NCI-H1092 (cell line): ENCODE results near the gene PCDH9.
A peak's percentile ranks its signal among the peaks of the same experiment; 100 is the strongest.
"Not testable (repeated sequence)": the region's sequence is repeated elsewhere in the genome, so short reads cannot be mapped to it uniquely, and the experiment has no call there.

Experiments used
- DNase-seq: peaks from one replicate; lab custom pipeline; 2025; lab: John Stamatoyannopoulos, UW

The PCDH9 gene

DNA sequence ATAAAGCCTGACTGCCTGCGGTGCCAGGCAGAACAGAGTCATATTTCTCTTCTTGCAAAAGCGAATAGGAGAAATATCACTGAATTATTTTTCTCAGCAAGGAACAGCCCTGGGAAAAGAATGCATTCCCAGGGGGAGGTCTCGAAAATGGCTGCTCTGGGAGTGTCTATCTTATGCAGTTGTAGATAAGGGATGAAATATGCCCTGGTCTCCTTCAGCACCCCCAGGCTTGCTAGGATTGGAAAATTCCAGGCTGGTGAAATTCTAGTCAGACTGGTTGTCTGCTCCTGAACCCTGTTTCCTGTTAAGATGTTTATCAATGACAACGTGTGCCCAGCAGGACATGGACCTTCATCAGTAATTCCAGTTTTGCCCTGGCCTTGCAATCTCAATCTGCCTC lies 469.5 kb downstream of the PCDH9 start:
- DNase-seq: not testable (repeated sequence)

DNA sequence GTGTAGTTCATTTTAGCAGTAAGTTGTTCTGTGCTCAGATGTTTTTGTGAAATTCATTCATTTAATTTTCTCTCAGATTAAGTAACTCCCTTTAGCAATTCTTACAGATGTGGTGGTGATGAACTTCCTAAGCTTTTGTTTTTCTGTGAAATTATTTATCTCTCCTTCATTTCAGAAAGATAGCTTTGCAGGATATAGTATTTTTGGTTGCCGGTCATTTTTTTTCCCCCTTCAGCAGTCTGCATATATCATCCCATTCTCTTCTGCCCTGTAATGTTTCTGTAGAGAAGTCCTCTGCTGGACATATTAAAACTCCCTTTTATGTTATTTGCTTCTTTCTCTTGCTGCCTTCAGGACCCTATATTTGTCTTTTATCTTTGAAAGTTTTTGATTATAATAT lies 470.2 kb downstream of the PCDH9 start:
- no peak for DNase-seq

DNA sequence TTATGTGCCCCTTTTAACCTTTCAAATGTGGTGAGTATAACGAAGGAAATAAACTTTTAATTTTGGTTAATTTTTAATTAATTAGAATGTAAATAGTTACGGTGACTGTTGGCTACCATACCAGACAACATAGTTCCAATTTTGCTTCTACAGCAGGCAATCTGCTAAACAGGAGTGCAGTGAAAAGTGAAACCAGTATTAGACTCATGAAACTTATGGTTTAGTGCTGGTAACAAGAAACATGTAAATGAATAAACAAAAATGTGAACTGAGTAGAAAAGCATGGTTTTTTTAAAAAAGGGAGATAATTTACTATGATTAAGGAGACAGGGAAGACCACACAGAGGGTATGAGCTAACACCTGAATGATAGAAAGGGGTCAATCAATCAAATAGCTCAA lies 478.4 kb downstream of the PCDH9 start:
- DNase-seq: no peak

DNA sequence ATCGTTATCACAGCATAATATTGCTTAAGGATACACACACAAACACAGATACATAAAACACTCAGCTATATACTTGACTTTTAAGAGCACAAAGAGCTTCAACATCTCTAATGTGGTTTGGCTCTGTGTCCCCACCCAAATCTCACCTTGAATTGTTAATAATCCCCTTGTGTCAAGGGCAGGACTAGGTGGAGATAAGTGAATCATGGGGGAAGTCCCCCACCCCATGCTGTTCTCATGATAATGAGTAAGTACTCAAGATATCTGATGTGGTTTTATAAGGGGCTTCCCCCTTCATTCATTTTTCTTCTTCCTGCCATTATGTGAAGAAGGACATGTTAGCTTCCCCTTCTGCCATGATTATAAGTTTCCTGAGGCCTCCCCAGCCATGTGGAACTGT lies 481.4 kb downstream of the PCDH9 start:
- DNase-seq: no peak

DNA sequence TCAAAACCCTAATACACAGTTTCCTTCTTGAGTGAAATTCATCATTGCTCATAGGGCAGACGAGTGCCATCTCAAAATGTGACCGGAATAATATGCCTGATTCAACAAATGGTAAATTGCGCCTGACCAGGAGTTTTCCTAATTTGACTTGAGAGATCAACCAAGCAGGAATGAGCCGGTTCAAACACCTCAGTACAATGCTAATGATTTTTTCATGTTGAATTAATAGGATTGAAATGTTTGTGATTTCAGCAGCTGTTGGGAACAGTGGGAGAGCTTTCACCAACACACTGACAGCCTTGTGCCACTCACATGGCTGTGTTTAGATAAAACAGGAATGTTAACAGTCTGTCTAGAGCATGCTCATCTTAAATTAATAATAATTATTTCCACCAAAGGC lies 484.8 kb downstream of the PCDH9 start:
- no peak for DNase-seq

DNA sequence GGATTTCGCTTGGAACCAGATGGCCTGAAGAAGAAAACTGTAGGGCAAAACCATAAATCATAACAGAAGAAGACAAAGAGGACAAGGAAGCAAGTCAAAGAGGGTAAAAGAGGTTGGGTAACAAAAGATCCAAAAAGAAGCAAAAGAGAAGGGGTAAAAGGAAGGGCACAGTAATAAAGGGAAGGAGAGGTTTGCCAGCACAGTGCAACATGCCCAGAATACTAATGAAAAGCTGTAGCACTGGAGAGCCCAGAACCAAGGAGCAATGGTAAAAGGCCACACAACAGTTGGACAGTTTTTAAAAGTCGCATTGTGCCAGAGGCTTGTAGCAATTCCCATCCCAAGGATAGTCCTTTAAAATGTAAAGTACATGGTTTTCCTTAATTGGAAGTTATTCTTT lies 506.6 kb downstream of the PCDH9 start:
- no peak for DNase-seq

DNA sequence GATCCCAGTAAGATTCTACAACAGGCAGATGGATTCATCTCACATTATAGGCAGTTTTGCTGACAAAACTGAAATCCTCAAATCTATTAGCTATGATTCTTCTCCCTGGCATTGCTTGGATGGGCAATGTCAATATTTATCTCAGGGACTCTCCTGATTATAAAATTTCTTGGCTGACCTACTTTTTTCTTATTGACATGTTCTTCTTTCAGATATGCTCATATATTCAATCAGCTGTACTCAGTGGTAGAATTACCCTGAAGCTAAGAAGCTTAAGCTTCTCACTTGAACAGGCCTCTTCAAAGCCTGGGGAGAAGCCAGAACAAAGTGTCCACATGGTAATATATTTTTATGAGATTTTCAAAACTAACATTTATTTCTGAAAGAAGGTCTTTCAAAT lies 513.6 kb downstream of the PCDH9 start:
- DNase-seq: no peak

DNA sequence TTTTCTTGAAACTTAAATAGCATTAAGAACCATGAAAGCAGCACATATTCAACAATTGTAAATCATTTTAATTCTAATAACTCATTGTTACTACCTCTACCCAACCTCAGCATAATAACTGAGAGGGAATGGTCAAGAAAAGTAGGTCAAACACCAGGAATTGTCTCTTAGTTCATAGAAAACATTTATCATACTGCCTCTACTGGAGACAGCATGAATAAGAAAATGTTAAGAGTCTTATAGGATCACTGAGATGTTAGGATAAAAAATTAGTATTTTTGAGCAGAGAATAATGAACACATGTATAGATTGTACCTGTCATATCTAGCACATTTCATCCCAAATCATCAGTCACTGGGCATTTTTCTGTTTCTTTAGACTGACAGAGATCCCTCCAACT lies 515.3 kb downstream of the PCDH9 start:
- no peak for DNase-seq

DNA sequence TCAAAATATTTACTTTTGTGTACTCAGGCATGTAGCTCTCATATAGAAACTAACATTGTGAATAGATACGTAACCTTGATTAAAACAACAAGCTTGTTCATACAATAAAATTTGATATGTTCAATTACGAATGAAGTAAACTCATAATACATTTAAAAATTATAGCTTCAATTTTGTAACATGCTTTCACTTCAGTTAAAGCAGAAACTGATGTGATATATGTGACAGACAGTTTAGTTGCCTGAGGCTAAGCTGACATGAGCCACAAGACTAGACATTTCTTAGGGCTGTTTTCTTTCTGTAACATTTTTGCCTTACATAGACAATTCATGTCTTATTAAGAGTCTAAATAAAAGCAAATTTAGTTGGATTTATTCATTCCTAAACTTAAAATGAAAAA lies 526.0 kb downstream of the PCDH9 start:
- DNase-seq: no peak

DNA sequence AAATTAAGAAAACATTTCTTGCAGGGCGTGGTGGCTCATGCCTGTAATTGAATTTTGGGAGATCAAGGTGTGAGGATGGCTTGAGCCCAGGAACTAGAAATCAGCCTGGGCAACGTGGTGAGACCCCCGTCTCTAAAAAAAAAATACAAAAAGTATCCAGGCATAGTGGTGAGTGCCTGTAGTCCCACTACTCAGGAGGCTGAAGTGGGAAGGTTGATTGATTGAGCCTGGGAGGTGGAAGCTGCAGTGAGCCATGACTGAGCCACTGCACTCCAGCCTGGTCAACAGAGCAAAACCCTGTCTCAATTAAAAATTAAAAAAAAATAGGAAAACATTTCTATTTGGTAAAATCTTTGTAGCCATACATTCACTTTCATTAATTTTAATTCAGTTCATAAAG lies 526.5 kb downstream of the PCDH9 start:
- DNase-seq: no peak

DNA sequence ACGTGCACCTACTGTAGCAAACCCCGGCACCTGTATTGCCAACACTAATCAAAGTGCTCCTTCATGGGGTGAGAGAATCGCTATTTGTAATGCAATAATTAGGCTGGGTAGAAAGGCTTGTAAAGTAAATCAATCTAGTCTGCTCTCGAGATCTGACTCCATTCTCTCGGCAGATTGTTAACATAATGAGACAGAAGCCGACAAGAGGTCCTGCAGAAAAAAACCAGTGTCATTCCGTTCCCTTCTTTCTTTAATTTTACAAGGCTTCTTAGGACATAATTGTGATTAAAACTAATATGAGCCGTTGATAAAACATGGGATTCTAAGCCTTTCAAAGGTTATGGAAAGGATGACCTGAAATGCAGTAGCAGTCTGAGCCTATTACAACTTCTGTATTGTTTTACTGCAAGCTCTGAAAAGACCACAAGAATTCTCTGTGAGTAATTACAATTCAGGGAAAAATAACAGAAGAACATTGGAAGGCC lies 530.0 kb downstream of the PCDH9 start:
- no peak for DNase-seq

DNA sequence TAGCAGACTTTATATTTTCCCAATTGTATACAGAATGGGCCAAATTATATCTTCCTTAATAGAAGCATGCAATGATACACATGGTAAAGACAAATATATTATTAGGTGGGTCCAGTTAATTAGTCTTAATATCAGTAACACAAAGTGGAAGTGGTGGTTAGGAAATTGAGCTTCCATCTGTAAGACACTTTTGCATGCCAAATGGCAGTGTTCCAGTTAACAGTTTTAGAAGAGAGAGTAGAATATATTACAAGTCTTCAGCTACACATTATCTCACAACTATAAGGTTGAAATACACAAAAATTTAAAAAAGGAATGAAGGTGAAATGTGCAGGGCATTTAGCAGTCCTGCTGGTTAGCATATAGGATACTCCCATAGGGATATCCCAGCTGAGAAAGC lies 536.5 kb downstream of the PCDH9 start:
- DNase-seq: no peak

DNA sequence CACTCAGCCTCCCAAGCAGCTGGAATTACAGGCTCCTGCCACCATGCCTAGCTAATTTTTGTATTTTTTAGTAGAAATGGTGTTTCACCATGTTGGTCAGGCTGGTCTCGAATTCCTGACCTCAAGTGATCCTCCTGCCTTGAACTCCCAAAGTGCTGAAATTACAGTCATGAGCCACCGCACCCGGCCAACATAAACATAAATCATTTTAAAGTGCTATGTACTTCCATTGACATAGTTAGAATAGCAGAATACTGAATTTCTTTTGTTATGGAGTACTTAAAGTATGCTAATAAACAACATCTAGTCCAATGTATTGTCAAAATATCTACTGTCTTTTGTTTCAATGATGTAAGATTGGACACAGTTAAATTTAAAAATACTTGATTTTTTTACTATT lies 539.0 kb downstream of the PCDH9 start:
- no peak for DNase-seq

DNA sequence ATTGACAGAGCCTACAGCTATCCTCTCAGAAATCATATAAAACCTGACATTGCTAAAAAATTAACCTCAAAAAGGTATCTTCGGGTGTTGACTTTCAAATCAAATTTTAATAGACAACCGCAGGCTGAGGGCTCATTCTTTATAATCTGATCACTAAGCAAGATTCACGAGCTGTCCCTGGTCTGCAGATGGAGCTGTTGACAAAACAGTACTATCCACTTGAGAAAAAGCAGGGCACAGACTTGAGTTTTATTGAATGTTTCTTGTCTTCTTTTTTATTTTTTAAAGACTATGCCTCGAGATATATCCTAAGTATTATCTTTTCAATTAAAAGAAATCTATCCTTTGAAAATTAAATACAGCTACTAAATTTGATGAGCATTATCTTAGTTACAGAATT lies 540.5 kb downstream of the PCDH9 start:
- DNase-seq: peak; percentile 39

DNA sequence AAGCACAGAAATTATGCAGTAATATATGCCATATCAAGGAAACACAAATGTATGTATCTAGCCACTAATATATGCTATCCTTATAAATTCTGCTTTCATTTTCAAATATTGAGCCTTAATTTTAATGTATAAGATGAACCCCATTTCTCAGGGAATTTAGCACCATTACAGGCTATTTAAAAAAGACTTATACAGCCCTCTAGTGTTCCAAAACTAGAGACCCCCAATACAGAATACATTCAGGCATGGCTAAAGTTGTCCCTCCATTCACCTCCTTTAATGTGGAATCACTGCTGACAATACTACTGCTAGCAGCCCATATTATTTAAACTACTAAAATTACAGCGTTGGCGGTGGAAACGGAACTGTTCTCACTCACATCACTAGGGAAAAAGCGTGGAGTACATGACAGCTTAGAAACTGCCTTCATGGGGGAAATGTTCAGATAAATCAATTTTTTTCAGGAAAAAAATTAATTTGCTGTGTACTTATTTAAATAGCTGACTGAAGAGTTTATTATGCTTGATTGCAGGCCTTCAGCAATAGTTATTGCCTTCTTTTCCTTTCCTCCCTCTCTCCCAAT lies 541.0 kb downstream of the PCDH9 start:
- DNase-seq: peak; percentile 16

DNA sequence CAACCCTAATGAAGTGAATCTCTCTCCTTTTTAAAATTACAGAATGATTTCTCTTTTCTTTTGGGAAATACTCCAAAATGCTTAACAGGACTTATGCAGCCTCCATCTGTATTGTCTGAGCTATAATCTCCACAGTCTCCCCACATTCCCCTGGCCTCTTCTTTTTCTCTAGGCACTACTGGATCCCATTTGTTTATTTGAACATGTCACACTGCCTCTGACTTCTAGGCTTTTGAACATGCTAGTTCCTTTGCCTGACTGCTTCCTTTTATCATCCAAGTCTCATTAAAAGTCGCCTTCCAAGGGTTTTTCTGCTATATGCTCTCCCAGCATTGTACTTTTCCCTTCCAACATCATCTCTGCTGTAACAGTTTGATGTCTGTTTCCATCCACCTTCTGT lies 548.7 kb downstream of the PCDH9 start:
- DNase-seq: no peak

DNA sequence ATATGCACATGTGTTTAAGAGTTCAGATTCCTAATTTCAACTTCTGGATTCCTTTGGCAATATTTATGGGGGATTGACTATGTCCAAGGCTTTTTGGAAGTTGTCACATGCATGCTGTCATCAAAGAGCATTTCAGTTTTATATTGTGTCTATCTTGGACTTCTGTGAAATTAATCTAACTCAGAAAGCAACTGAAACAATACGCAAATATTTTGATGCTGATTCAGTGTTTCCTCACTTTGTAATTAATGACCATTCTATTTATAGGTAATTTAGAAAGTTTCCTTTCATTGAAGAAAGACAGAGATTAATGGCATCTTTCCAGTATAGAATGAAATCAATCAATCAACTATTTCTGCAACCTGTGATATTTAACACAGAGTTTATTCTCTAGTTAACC lies 550.1 kb downstream of the PCDH9 start:
- DNase-seq: no peak

DNA sequence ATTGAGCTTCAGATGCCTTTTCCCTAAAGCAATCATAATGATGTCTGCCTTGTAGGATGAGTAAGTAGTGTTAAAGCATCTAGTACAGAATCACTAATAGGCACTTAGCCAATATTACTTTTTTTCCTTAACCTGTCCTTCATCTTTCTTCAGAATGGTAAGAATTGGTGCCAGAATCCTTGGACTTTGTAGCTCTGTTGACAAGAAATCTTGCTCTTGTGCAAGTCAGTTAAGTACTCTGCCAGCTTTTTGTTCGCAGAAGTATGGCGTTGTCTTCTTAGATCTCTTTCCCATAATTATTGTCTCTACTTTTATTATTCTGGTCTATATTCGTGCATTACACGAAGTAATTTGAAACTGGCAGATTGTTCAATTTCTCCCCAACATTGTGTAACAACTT lies 554.5 kb downstream of the PCDH9 start:
- no peak for DNase-seq

DNA sequence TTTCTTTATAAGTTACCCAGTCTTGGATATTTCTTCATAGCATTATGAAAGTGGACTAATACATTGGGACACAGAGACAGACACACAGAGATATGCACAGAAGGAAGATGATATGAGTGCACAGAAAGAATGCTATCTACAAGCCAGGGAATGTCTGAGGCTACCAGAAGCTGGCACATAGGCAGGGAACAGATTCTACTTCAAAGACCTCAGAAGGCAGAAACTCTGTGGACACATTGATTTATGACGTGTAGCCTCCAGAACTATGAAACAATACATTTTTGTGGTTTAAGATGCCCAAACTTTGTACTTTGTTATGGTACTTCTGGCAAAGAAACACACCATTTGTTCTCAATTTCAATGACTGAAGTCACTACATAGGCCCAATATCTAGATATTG lies 556.7 kb downstream of the PCDH9 start:
- DNase-seq: no peak

DNA sequence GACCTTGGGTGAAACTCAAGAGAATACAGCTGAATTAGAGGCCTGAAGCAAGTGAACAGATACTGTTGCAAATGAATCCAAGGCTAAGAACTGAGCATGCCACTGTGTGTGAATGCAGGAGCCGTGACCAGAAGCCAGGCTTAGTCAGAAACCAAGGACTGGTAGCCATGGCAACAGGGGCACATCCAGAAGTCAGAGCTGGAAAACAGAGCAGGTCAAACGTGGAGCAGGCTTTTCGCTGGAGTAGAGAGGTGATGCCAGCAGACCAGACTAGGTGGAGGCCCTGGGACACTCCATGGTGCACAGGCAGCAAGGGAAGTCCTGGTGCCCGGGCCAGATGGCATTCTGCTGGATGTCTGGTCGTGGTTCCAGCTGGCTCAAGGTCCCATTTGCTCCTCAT lies 564.1 kb downstream of the PCDH9 start:
- DNase-seq: peak; percentile 75

DNA sequence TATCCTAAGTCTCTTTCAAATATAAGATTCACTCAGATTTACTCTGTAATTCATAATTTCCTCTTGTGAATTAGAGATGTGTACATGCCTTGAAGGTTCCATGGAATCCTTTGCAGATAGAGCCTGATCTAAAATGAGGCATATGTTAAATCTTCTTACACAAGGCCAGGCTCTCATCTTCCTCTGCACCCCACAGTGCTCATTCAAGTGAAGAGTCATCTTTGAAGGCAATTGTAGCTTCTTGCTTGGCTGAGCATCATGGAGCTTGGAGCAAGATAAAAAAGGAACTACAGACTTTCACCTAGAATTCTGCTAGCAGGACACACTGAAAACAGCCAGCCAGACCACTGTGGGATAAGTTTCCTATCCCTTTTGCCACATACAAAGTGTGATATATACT lies 566.4 kb downstream of the PCDH9 start:
- DNase-seq: no peak

DNA sequence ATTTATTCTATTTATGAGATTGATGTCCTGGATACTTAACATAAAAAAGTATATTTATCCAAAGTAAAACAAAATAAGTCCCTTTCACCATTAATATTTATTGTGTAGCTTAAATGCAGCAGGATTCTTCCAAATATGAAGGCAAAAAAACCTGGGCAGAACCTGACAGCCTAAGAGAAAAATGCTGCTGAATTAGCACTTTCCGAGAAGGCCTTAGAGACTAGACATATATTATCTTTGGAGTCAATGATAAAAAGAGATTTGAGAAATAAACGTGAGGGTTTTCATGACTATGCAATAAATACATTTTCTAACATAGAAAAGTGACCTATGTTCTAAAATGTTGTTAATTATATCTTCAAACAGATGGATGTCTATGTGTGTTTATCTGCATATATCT lies 566.9 kb downstream of the PCDH9 start:
- DNase-seq: no peak

DNA sequence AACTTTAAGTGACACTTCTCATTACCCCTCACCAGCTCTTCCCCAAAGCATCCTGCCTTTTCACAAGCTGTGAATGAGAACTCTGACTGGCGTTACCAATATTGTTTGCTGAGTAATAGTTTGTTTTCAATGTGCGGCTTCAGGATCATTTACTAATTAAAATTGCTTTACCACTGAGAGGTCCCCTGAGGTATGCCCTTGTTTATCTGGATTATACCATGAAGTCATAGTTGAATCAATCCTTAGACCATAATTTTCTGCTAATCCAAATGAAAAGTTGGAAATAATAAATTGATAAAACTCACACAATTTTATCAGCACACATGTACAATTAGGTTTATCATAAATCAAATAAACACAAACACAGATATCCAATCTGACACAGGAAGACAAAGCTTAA lies 568.8 kb downstream of the PCDH9 start:
- no peak for DNase-seq

DNA sequence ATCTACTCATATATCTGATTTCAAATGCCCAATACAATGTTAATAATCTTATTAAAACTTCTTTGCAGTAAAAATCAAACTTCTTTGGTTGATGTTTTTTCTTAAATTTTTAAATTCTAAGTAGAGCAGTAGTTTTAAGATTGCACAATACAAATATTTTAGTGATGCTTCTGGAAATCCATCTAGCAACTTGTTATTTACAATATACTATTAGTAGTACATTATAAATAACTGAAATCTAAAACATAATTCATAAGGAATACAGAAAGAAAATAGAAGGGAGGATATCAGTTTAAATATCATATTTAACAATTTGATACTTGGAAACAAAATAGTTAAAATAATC lies 569.7 kb downstream of the PCDH9 start:
- DNase-seq: no peak
